Body of pancreas (tissue), 4 donors: Measurements from ENCODE around the gene ACER3. TPM values are rescaled to one million over a fixed set of nuclear protein-coding genes. Genes with fewer than 3 reads are reported as not detected.

Experiments used
- ATAC-seq: fragments of 150-250 bp; one replicate; pipeline ENCODE4 v1.9.1; 2016
- DNase-seq, 4 donors: peaks; one replicate each; pipeline ENCODE4 v3.0.0-alpha.2; 2019
- H3K27ac ChIP-seq, 4 donors: fragments of 200-600 bp; sonication (generic); 1 replicate in 3 of 4; 2 replicates in 1 of 4; pipeline versions ENCODE4 v1.5.1 to v1.6.1; 2016 to 2019; ENCODE audit warnings: mild to moderate bottlenecking in 1 of 4, mixed read lengths in 1 of 4, moderate library complexity in 1 of 4
- H3K27me3 ChIP-seq, 2 donors: fragments of 200-600 bp; sonication (generic); one replicate each; pipeline ENCODE4 v1.6.0; 2016; ENCODE audit warnings: mild to moderate bottlenecking in 1 of 2
- H3K36me3 ChIP-seq, 2 donors: fragments of 200-600 bp; sonication (generic); replicated peaks in 1 of 2; 2 replicates each; pipeline ENCODE4 v1.5.1; 2016; ENCODE audit warnings: low read depth in 2 of 2; ENCODE audit not compliant: insufficient read depth in 1 of 2
- H3K4me1 ChIP-seq: fragments of 200-600 bp; sonication (generic); one replicate; pipeline ENCODE4 v1.6.0; 2016
- H3K4me3 ChIP-seq, 2 donors: fragments of 200-600 bp; sonication (generic); 1 replicate in 1 of 2; 2 replicates in 1 of 2; pipeline ENCODE4 v1.5.1; 2016 to 2019
- H3K9me3 ChIP-seq, 3 donors: fragments of 200-600 bp; sonication (generic); 1 replicate in 2 of 3; 2 replicates in 1 of 3; pipeline ENCODE4 v1.5.1; 2016
- POLR2A ChIP-seq, 3 donors: fragments of 450-650 bp; IDR thresholded peaks; one replicate each; pipeline ENCODE4 v1.6.1; 2016; ENCODE audit warnings: antibody characterized with exemption in 3 of 3, mild to moderate bottlenecking in 2 of 3
- WGBS, 2 donors: methylation state at CpG; one replicate each; pipeline ENCODE4 v1.1.5; 2017; 5-methylcytosine and 5-hydroxymethylcytosine counted together
- intact Hi-C: fragments of 100-400 bp; cut with DNase I; formaldehyde crosslinking; loops from one replicate; pipeline ENCODE4 v1.15.1; 2023
- total RNA-seq, 2 donors: library from RNA; depleted of rRNA; stranded (reverse); fragments of >200 nt; gene quantifications; one replicate each; pipeline ENCODE4 v1.1.0, GENCODE V29; 2016
- TF ChIP-seq, protein P1 (sequence below), 7 experiments: fragments of 450-650 bp in 4 of 7; fragments of 200-600 bp in 3 of 7; sonication (generic) in 3 of 7; IDR thresholded peaks; one replicate each; pipeline ENCODE4 v1.5.1; 2016 to 2019; ENCODE audit warnings: antibody characterized with exemption in 7 of 7

ACER3 gene
- total RNA-seq, 2 donors from 2014 or later = 4.6 to 5.2 TPM

DNA sequence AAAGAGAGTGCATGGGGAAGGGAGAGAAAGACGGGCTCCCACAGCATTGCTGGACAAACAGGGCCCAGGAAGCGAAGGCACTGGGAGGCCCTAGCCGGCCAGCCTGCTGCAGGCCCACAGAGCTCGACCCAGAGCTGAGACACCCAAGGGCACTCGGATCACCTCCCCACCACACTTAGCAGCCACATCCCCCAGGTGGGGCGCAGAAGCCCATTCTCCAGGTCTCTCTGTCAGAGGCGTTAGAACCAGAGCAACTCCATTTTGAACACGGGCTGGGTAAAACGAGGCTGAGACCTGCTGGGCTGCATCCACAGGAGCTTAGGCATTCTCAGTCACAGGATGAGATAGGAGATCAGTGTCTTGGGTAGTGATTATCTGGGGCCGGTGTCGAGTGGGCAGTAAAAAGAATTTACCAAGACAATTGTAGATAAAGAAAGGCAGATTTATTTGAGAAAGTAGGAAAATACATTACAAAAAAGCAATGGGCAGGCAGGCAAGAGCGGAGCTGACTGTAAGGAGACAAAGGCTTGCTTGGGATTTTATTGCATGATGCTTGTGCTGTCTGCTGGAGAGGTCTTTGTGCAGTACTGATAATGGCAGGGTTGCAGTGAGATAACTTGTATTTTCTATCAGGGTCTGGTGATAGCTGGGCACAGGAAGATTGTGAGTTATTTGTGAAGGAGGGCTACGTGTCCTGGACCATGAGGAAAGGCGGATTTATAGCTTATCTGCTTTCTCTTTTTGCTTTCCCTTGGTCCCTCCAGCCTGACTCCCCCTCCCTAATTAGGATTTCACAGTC is 192.7 kb downstream of the ACER3 start:
- DNase-seq = no peak

GRCh38 chr11:77054084-77054483 is 193.4 kb downstream of the ACER3 start:
- Histone ChIP-seq H3K4me1 (no peaks in the 10 kb centered on the region), H3K36me3 (no peaks in the 10 kb centered on the region), H3K27ac (no peak overlapping the region), H3K4me3 (no peak overlapping the region), H3K9me3 (peaks cover 0 to 12% (median 0%) of the 10 kb centered on the region in 3 donors), H3K27me3 (no peaks in the 10 kb centered on the region)
- intact Hi-C loops = loop anchor here (5.0 kb wide), 1 partner anchor 33 kb away; no protein-coding TSS in a partner anchor
- WGBS, 2 donors = 78 to 80% methylated on average over 1 of the region's 1 CpG
- TF ChIP-seq, protein P1, sequence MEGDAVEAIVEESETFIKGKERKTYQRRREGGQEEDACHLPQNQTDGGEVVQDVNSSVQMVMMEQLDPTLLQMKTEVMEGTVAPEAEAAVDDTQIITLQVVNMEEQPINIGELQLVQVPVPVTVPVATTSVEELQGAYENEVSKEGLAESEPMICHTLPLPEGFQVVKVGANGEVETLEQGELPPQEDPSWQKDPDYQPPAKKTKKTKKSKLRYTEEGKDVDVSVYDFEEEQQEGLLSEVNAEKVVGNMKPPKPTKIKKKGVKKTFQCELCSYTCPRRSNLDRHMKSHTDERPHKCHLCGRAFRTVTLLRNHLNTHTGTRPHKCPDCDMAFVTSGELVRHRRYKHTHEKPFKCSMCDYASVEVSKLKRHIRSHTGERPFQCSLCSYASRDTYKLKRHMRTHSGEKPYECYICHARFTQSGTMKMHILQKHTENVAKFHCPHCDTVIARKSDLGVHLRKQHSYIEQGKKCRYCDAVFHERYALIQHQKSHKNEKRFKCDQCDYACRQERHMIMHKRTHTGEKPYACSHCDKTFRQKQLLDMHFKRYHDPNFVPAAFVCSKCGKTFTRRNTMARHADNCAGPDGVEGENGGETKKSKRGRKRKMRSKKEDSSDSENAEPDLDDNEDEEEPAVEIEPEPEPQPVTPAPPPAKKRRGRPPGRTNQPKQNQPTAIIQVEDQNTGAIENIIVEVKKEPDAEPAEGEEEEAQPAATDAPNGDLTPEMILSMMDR (IDR thresholded peaks at IDR 0.05) = no peak
- TF ChIP-seq POLR2A (IDR thresholded peaks at IDR 0.05) = no peak
- DNase-seq (no peak), ATAC-seq (no peak)

More for the DNA sequence above, 192.7 kb downstream of the ACER3 start:
- WGBS, 2 donors = 81 to 91% methylated on average over 9 to 14 of the region's 14 CpGs
- ATAC-seq = no peak
- H3K27me3 ChIP-seq = no peaks in the 10 kb centered on the region
- H3K36me3 ChIP-seq = no peaks in the 10 kb centered on the region
- no peak overlapping the region for H3K27ac ChIP-seq
- TF ChIP-seq POLR2A (IDR thresholded peaks at IDR 0.05) = no peak
- TF ChIP-seq, protein P1 (IDR thresholded peaks at IDR 0.05) = no peak
- H3K4me3 ChIP-seq = no peak overlapping the region
- H3K9me3 ChIP-seq = peaks cover 0 to 12% (median 0%) of the 10 kb centered on the region in 3 donors
- intact Hi-C loops = loop anchor here (5.0 kb wide), 1 partner anchor 34 kb away; no protein-coding TSS in a partner anchor
- no peaks in the 10 kb centered on the region for H3K4me1 ChIP-seq

- Histone ChIP-seq H3K27ac (no peak overlapping the region), H3K36me3 (no peaks in the 10 kb centered on the region), H3K4me3 (no peak overlapping the region), H3K4me1 (peaks cover under 1% of the 10 kb centered on the region), H3K27me3 (no peaks in the 10 kb centered on the region), H3K9me3 (peaks cover 0 to 12% (median 0%) of the 10 kb centered on the region in 3 donors)
- no peak for DNase-seq
- ATAC-seq = no peak
- no peak for TF ChIP-seq POLR2A (IDR thresholded peaks at IDR 0.05)
- TF ChIP-seq, protein P1 (IDR thresholded peaks at IDR 0.05) = no peak
- intact Hi-C loops = no loop called here
- 53 to 69% methylated on average over 2 of the region's 2 CpGs for WGBS, 2 donors
These were observed 194.4 kb downstream of the ACER3 start for GRCh38 chr11:77055101-77055561.

DNA sequence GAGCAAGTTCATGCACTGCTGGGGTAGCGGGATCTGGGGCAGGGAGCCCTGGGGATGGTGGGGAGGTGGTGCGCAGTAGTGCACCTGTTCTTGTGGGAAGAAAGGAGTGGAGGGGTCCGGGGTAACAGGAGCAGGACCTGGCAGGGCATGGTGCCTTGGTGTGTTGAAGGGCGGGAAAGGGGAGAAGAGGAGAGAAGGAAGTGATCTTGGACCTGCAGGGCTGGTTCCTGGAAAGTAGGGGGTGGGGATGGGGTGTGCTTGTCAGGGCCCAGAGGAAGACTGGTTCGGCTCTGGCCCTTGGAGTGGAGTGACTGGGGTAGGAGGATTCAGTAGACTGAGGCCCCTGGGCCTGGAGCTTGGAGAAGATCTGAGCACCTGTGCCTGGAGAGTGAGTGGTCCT is 195.2 kb downstream of the ACER3 start:
- Histone ChIP-seq H3K4me1 (peaks cover 8% of the 10 kb centered on the region), H3K27ac (no peak overlapping the region), H3K36me3 (no peaks in the 10 kb centered on the region), H3K4me3 (no peak overlapping the region), H3K27me3 (no peaks in the 10 kb centered on the region), H3K9me3 (peaks cover 0 to 12% (median 0%) of the 10 kb centered on the region in 3 donors)
- 87 to 96% methylated on average over 5 of the region's 5 CpGs for WGBS, 2 donors
- no peak for ATAC-seq
- DNase-seq = no peak
- intact Hi-C loops = no loop called here
- TF ChIP-seq, protein P1 (IDR thresholded peaks at IDR 0.05) = no peak
- no peak for TF ChIP-seq POLR2A (IDR thresholded peaks at IDR 0.05)
